GM12872 (cell line): ENCODE measurements around the gene OCIAD2.

Experiments used
- CTCF ChIP-seq: IDR thresholded peaks from 3 replicates; pipeline ENCODE4 v1.5.1; 2011; ENCODE audit warnings: low read depth, mild to moderate bottlenecking, low read length, moderate library complexity; ENCODE audit not compliant: insufficient read depth

OCIAD2 gene

GRCh38 chr4:48944252-48944651 is 37.7 kb upstream of the OCIAD2 start:
- no peak for TF ChIP-seq CTCF

- TF ChIP-seq CTCF: 0 out of 3 replicates have a peak, but pooled peaks have one; percentile 10
Measured at GRCh38 chr4:48943387-48943786, 36.8 kb upstream of the OCIAD2 start.

DNA sequence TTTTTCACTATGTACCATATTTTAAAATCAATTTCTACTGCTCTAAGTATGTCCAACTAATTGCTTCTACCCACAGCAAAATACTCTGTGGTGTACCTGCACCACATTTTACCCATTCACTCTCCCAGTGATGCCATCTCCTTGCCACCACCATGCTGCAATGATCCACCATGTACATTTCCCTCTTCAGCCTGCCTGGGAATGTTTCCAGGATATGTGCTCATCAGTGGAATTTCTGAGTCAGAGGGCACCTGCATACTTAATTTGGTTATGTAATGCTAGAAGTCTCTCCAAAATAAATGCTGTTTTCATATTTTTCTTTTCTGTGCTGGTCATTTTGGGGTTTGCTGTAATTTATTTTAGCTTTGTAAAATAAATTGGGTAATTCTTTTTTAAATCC is 33.2 kb upstream of the OCIAD2 start:
- TF ChIP-seq CTCF: no peak

- TF ChIP-seq CTCF: no peak
Measured at GRCh38 chr4:48938831-48939230, 32.3 kb upstream of the OCIAD2 start.

DNA sequence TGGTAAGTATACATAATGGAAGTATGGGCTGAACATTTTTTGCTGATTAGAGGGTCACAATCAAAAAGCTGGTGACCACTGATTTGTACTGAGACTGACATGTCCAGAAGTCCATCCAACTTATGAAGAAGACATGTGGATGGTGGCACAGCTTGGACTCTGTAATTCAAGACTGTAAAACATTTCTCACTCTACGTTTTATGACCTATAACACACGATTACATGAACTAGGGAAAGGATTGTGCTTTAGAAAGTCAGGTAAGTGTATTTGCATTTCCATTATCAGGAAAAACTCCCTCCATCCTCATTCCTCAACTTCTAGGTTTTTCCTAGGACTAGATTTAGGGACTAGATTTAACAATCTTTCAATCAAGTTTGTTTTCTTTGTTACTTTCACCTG is 30.5 kb upstream of the OCIAD2 start:
- TF ChIP-seq CTCF: no peak

DNA sequence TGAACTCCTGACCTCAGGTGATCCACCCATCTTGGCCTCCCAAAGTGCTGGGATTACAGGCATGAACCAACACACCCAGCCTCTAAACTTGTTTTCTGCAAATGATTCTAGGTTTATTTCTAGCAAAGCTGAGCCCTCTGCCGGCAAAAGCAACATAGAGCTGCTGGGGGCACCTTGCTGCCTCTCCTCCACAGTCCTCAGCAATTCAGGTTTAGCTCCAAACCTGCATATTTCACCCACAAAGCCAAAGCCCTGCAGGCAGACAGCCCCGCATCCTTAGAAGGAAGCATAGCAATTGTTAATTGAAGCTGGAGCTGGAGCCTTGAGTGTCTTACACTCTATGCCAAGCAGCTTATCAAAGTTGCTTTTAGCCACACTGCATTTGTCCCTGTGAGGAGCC is 24.9 kb upstream of the OCIAD2 start:
- TF ChIP-seq CTCF: no peak

GRCh38 chr4:48930654-48931053 is 24.1 kb upstream of the OCIAD2 start:
- no peak for TF ChIP-seq CTCF

DNA sequence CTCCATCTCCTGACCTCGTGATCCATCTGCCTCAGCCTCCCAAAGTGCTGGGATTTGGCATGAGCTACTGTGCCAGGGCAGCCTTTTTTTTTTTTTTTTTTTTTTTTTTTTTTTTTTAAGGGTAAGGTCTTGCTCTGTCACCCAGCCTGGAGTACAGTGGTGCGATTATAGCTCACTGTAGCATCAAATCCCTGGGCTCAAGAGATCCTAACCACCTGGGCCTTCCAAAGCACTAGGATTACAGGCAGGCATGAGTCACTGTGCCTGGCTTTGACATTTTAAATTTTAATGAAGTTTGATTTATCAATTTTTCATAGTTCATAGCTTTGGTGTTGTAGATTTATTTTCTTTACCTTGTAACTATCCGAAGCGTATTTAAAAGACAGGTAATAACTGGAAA is 17.8 kb upstream of the OCIAD2 start:
- TF ChIP-seq CTCF: no peak
